Uterus (tissue), 2 donors: ENCODE results near the gene NUTF2.

Source experiments
- CTCF ChIP-seq, 4 experiments: fragments of 200-600 bp in 2 of 4; fragments of 450-650 bp in 2 of 4; sonication (generic) in 2 of 4; IDR thresholded peaks; one replicate each; pipeline ENCODE4 v1.5.1; 2016 to 2019; ENCODE audit warnings: antibody characterized with exemption in 4 of 4, mild to moderate bottlenecking in 2 of 4, moderate library complexity in 1 of 4
- POLR2A ChIP-seq, 2 donors: fragments of 450-650 bp; IDR thresholded peaks; one replicate each; pipeline ENCODE4 v1.6.1; 2016; ENCODE audit warnings: antibody characterized with exemption in 2 of 2, mild to moderate bottlenecking in 1 of 2, moderate library complexity in 1 of 2

GRCh38 chr16:67893743-67894399 lies 47.1 kb downstream of the NUTF2 start:
- TF ChIP-seq CTCF (IDR thresholded peaks at IDR 0.05): no peak
- TF ChIP-seq POLR2A (IDR thresholded peaks at IDR 0.05): no peak
